ENCODE data around the gene PRND.
"Not testable (repeated sequence)": the region's sequence is repeated elsewhere in the genome, so short reads cannot be mapped to it uniquely, and the experiment has no call there.

Gene PRND

GRCh38 chr20:4721719-4722118 is at the start of gene PRND:
Gene PRND (plus strand): TSS chr20:4721909. CDS start chr20:4724552, 2,643 bp downstream.
- DNase-seq: no peak

GRCh38 chr20:4672948-4673347 is 48.8 kb upstream of the PRND start:
- no peak for DNase-seq

GRCh38 chr20:4673371-4674001 is 48.2 kb upstream of the PRND start:
- DNase-seq: no peak

GRCh38 chr20:4674672-4675071 is 47.0 kb upstream of the PRND start:
- DNase-seq: no peak

GRCh38 chr20:4677846-4678245 is 43.9 kb upstream of the PRND start:
- no peak for DNase-seq

- no peak for DNase-seq
Measured at GRCh38 chr20:4681401-4681800, 40.3 kb upstream of the PRND start.

GRCh38 chr20:4681991-4682401 is 39.7 kb upstream of the PRND start:
- DNase-seq: no peak

GRCh38 chr20:4682682-4683081 is 39.0 kb upstream of the PRND start:
- no peak for DNase-seq

GRCh38 chr20:4683261-4683660 is 38.4 kb upstream of the PRND start:
- no peak for DNase-seq

- DNase-seq: no peak
Measured at GRCh38 chr20:4684837-4685413, 36.8 kb upstream of the PRND start.

- no peak for DNase-seq
Measured at GRCh38 chr20:4685923-4686221, 35.8 kb upstream of the PRND start.

- no peak for DNase-seq
Measured at GRCh38 chr20:4688305-4688704, 33.4 kb upstream of the PRND start.

- no peak for DNase-seq
Measured at GRCh38 chr20:4689220-4689619, 32.5 kb upstream of the PRND start.

GRCh38 chr20:4691753-4692152 is 30.0 kb upstream of the PRND start:
- no peak for DNase-seq

GRCh38 chr20:4694076-4694475 is 27.6 kb upstream of the PRND start:
- DNase-seq: no peak

GRCh38 chr20:4697189-4697830 is 24.4 kb upstream of the PRND start:
- no peak for DNase-seq

- DNase-seq: no peak
Measured at GRCh38 chr20:4697831-4698221, 23.9 kb upstream of the PRND start.

GRCh38 chr20:4699216-4699615 is 22.5 kb upstream of the PRND start:
- DNase-seq: no peak

GRCh38 chr20:4699957-4700356 is 21.8 kb upstream of the PRND start:
- DNase-seq: no peak

GRCh38 chr20:4702562-4703280 is 19.0 kb upstream of the PRND start:
- no peak for DNase-seq

- no peak for DNase-seq
Measured at GRCh38 chr20:4703281-4703676, 18.4 kb upstream of the PRND start.

- DNase-seq: not testable (repeated sequence)
Measured at GRCh38 chr20:4706941-4707340, 14.8 kb upstream of the PRND start.

GRCh38 chr20:4708036-4708435 is 13.7 kb upstream of the PRND start:
- no peak for DNase-seq

GRCh38 chr20:4708856-4709255 is 12.9 kb upstream of the PRND start:
- no peak for DNase-seq
